ENCODE results near the gene RIPPLY3.
"Not testable (repeated sequence)": the region's sequence is repeated elsewhere in the genome, so short reads cannot be mapped to it uniquely, and the experiment has no call there.

Gene RIPPLY3

DNA sequence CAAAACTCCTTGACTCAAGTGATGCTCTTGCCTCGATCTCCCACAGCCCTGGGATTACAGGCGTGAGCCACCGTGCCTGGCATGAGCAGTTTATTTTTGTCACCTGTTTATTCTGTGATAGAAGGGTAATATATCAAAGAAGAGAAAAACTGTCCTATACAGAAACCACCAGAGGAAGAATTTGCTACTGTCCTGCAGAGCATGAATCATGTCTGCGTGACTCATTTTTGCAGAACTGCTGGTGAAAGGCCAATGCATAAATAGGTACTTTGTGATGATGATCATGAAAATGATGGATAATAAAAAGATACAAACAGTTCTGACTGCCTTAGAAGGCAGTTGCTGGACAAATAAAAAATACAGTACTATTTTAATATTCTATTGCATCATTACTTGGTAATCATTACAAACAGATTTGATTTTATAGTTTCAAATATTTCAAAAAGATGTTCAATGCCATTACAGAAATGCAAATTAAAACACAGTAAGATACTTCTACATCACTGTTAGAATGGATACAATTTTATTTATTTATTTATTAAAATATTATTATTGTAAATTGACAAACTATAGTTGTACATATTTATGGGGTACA is 26.5 kb downstream of the RIPPLY3 start:
- Histone ChIP-seq H3K27ac (no peak overlapping the region), H3K9me3 (replicated peaks in 1 of 11) (no peaks in the 10 kb centered on the region), H3K36me3 (no peaks in the 10 kb centered on the region), H3K9ac (no peak overlapping the region), H3K27me3 (no peaks in the 10 kb centered on the region), H3K4me3 (no peak overlapping the region), H4K20me1 (no peaks in the 10 kb centered on the region), H3K4me2 (peak overlapping the region in 2 of 11 experiments; percentile 7 to 32; a peak in 2 of 22 replicates), H3K4me1 (peaks cover 0 to 10% (median 6%) of the 10 kb centered on the region in 10 experiments; a peak in 10 of 20 replicates)
- TF ChIP-seq Cebpa-rat (IDR thresholded peaks at IDR 0.05) = no peak

DNA sequence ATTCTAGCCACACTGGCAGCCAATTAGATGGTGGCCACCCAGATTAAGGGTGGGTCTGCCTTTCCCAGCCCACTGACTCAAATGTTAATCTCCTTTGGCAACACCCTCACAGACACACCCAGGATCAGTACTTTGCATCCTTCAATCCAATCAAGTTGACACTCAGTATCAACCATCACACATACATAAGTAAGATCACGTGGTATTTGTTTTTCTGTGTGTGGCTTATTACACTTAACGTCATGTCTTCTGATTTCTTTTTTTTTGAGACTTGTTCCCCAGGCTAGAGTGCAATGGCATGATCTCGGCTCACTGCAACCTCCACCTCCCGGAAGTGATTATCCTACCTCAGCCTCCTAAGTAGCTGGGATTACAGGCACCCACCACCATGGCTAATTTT is 27.9 kb downstream of the RIPPLY3 start:
- not testable (repeated sequence) for H3K27me3 ChIP-seq; H3K4me3 ChIP-seq; H3K9me3 ChIP-seq (replicated peaks in 1 of 11); H3K27ac ChIP-seq; H4K20me1 ChIP-seq; H3K36me3 ChIP-seq; H3K4me2 ChIP-seq; H3K9ac ChIP-seq
- peaks cover 0 to 10% (median 6%) of the 10 kb centered on the region in 10 experiments; a peak in 10 of 20 replicates for H3K4me1 ChIP-seq

DNA sequence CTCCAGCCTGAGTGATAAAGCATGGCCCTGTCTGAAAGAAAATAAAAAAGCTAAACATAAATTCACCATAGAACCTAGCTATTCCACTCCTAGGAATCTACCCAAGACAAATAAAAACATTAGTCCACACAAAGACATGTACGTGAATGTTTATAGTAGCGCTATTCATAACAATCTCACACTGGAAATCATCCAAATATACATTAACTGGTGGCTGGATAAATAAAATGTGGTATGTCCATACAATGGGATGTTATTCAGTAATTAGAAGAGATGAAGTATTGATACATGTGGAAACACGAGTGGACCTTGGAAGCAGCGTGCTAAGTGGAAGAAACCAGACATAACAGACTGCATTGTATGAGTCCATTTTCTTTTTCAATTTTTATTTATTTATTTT is 29.7 kb downstream of the RIPPLY3 start:
- Histone ChIP-seq H3K4me3 (no peak overlapping the region), H4K20me1 (no peaks in the 10 kb centered on the region), H3K4me2 (no peak overlapping the region), H3K27me3 (no peaks in the 10 kb centered on the region), H3K36me3 (no peaks in the 10 kb centered on the region), H3K27ac (no peak overlapping the region), H3K9ac (no peak overlapping the region), H3K9me3 (replicated peaks in 1 of 11) (no peaks in the 10 kb centered on the region), H3K4me1 (peaks cover under 1 to 11% (median 6%) of the 10 kb centered on the region in 10 experiments; a peak in 10 of 20 replicates)
- no peak for TF ChIP-seq Cebpa-rat (IDR thresholded peaks at IDR 0.05)

GRCh38 chr21:37039411-37040075 is 33.0 kb downstream of the RIPPLY3 start:
- H3K4me1 ChIP-seq = peaks cover 8 to 32% (median 21%) of the 10 kb centered on the region in 10 experiments
- H3K4me3 ChIP-seq = no peak overlapping the region
- peaks cover 0 to 5% (median 0%) of the 10 kb centered on the region in 11 experiments; a peak in 1 of 22 replicates for H4K20me1 ChIP-seq
- H3K36me3 ChIP-seq = no peaks in the 10 kb centered on the region
- H3K9ac ChIP-seq = no peak overlapping the region
- no peak overlapping the region for H3K27ac ChIP-seq
- H3K9me3 ChIP-seq (replicated peaks in 1 of 11) = no peaks in the 10 kb centered on the region
- no peak overlapping the region for H3K4me2 ChIP-seq
- TF ChIP-seq Cebpa-rat (IDR thresholded peaks at IDR 0.05) = no peak
- H3K27me3 ChIP-seq = no peaks in the 10 kb centered on the region

DNA sequence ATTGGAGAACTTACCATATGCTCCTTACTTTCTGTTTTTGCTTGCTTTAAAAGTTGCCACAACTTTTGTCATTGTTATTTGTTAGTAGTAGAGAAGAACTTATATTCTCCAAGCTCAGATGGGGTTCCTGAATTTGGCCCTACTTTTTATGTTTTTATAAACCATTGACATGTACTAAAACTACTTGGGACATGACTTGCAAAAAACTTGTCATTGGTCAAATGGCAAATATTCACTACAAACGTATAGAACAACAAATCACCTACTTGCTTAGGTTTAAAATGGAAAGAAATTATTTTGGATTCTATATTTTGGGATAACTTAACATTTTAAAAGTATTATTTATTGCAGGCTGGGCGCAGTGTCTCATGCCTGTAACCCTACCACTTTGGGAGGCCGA is 33.7 kb downstream of the RIPPLY3 start:
- H3K9ac ChIP-seq = no peak overlapping the region
- H3K4me3 ChIP-seq = no peak overlapping the region
- no peaks in the 10 kb centered on the region for H3K9me3 ChIP-seq (replicated peaks in 1 of 11)
- H3K27ac ChIP-seq = no peak overlapping the region
- H3K4me1 ChIP-seq = peaks cover 15 to 38% (median 27%) of the 10 kb centered on the region in 10 experiments
- no peaks in the 10 kb centered on the region for H3K27me3 ChIP-seq
- no peak overlapping the region for H3K4me2 ChIP-seq
- peaks cover 0 to 5% (median 0%) of the 10 kb centered on the region in 11 experiments; a peak in 1 of 22 replicates for H4K20me1 ChIP-seq
- no peak for TF ChIP-seq Cebpa-rat (IDR thresholded peaks at IDR 0.05)
- no peaks in the 10 kb centered on the region for H3K36me3 ChIP-seq

GRCh38 chr21:37041706-37042271 is 35.3 kb downstream of the RIPPLY3 start:
- peak overlapping the region in 1 of 11 experiments; percentile 35; a peak in 2 of 22 replicates for H3K27ac ChIP-seq

GRCh38 chr21:37043818-37044217 is 37.3 kb downstream of the RIPPLY3 start:
- H3K27me3 ChIP-seq = no peaks in the 10 kb centered on the region
- no peak for TF ChIP-seq Cebpa-rat (IDR thresholded peaks at IDR 0.05)
- H3K9ac ChIP-seq = peak overlapping the region in 6 of 11 experiments; percentile 41 to 72 (median 44); a peak in 6 of 22 replicates
- H3K4me3 ChIP-seq = no peak overlapping the region
- H3K4me2 ChIP-seq = peak overlapping the region; percentile 8 to 82 (median 67); a peak in 20 of 22 replicates
- H4K20me1 ChIP-seq = peaks cover 0 to 5% (median 0%) of the 10 kb centered on the region in 11 experiments; a peak in 1 of 22 replicates
- H3K27ac ChIP-seq = peak overlapping the region in 7 of 11 experiments; percentile 73 to 84 (median 78); a peak in 15 of 22 replicates
- peaks cover 21 to 64% (median 51%) of the 10 kb centered on the region in 10 experiments for H3K4me1 ChIP-seq
- 0 out of 22 replicates have a peak, but pooled peaks cover 0 to under 1% (median 0%) of the 10 kb centered on the region in 11 experiments for H3K9me3 ChIP-seq (replicated peaks in 1 of 11)
- H3K36me3 ChIP-seq = no peaks in the 10 kb centered on the region

More at GRCh38 chr21:37041706-37042271, 35.3 kb downstream of the RIPPLY3 start:
- Histone ChIP-seq H3K4me2 (peak overlapping the region in 4 of 11 experiments; percentile 4 to 32 (median 18); a peak in 4 of 22 replicates), H3K4me1 (peaks cover 21 to 54% (median 43%) of the 10 kb centered on the region in 10 experiments), H3K36me3 (no peaks in the 10 kb centered on the region), H3K9me3 (replicated peaks in 1 of 11) (no peaks in the 10 kb centered on the region), H3K9ac (no peak overlapping the region), H3K27me3 (no peaks in the 10 kb centered on the region), H4K20me1 (peaks cover 0 to 5% (median 0%) of the 10 kb centered on the region in 11 experiments; a peak in 1 of 22 replicates), H3K4me3 (no peak overlapping the region)
- no peak for TF ChIP-seq Cebpa-rat (IDR thresholded peaks at IDR 0.05)

DNA sequence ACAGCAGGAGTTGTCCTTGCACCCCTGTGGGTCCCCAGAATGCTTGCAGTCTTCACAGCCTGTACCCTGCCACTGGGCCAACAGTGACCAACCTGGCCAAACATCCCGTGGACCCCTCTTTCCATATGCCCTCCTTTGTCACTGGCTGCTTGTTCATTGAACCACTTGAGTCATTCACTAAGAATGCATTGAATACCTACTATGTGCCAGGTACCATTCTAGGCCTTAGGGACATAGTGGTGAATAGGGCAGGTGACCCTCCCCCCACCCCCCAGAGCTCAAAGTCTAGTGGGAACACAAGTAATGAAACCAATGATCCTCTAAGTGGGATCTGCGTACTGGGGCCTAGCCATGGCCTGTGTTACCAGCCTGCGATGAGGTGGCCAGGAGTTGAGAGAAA is 38.1 kb downstream of the RIPPLY3 start:
- no peak for TF ChIP-seq Cebpa-rat (IDR thresholded peaks at IDR 0.05)
- H3K27ac ChIP-seq = peak overlapping the region in 9 of 11 experiments; percentile 3 to 84 (median 77); a peak in 17 of 22 replicates

More for the DNA sequence above, 38.1 kb downstream of the RIPPLY3 start:
- H3K4me2 ChIP-seq = peak overlapping the region in 10 of 11 experiments; percentile 19 to 82 (median 69); a peak in 19 of 22 replicates
- H4K20me1 ChIP-seq = peaks cover 0 to 5% (median 0%) of the 10 kb centered on the region in 11 experiments; a peak in 1 of 22 replicates
- H3K4me1 ChIP-seq = peaks cover 21 to 64% (median 51%) of the 10 kb centered on the region in 10 experiments
- no peaks in the 10 kb centered on the region for H3K36me3 ChIP-seq
- no peak overlapping the region for H3K4me3 ChIP-seq
- peak overlapping the region in 8 of 11 experiments; percentile 19 to 72 (median 48); a peak in 14 of 22 replicates for H3K9ac ChIP-seq
- H3K9me3 ChIP-seq (replicated peaks in 1 of 11) = 0 out of 22 replicates have a peak, but pooled peaks cover 0 to 8% (median 0%) of the 10 kb centered on the region in 11 experiments
- no peaks in the 10 kb centered on the region for H3K27me3 ChIP-seq
